Measurements from ENCODE around the gene TUBAL3. TPM values are rescaled to one million over a fixed set of nuclear protein-coding genes. Genes with fewer than 3 reads are reported as not detected.

Gene TUBAL3
- total and polyA plus RNA-seq, 4 donors = 0.75 TPM; not detected in 3

DNA sequence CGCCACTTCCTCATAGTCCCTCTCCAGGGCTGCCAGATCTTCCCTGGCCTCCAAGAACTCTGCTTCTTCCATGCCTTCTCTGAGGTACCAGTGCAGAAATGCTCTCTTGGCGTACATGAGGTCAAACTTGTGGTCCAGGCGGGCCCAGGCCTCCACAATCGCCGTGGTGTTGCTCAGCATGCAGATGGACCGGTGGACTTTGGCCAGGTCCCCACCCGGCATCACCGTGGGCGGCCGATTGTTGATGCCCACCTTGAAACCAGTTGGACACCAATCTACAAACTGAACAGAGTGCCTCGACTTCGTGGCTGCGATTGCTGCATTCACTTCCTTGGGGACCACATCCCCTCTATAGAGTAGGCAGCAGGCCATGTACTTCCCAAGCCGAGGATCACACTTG, 11.1 kb downstream of the TUBAL3 start:
- TF ChIP-seq JUND (IDR thresholded peaks at IDR 0.05) = no peak
- no peak for TF ChIP-seq RAD21 (IDR thresholded peaks at IDR 0.05)
- no peak for TF ChIP-seq ZBTB33 (IDR thresholded peaks at IDR 0.05)
- TF ChIP-seq SP1 (IDR thresholded peaks at IDR 0.05) = no peak
- no peak for TF ChIP-seq FOXA1 (IDR thresholded peaks at IDR 0.05)
- TF ChIP-seq GABPA (IDR thresholded peaks at IDR 0.05 in 1 of 2, conservative IDR thresholded peaks at IDR 0.05 in 1 of 2) = no peak
- TF ChIP-seq NR2F2 (IDR thresholded peaks at IDR 0.05) = no peak
- TF ChIP-seq, protein P1, sequence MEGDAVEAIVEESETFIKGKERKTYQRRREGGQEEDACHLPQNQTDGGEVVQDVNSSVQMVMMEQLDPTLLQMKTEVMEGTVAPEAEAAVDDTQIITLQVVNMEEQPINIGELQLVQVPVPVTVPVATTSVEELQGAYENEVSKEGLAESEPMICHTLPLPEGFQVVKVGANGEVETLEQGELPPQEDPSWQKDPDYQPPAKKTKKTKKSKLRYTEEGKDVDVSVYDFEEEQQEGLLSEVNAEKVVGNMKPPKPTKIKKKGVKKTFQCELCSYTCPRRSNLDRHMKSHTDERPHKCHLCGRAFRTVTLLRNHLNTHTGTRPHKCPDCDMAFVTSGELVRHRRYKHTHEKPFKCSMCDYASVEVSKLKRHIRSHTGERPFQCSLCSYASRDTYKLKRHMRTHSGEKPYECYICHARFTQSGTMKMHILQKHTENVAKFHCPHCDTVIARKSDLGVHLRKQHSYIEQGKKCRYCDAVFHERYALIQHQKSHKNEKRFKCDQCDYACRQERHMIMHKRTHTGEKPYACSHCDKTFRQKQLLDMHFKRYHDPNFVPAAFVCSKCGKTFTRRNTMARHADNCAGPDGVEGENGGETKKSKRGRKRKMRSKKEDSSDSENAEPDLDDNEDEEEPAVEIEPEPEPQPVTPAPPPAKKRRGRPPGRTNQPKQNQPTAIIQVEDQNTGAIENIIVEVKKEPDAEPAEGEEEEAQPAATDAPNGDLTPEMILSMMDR (IDR thresholded peaks at IDR 0.05; ENCODE audit: low read depth, low read length, missing input control) = no peak
- TF ChIP-seq FOXA2 (IDR thresholded peaks at IDR 0.05) = no peak
- no peak for TF ChIP-seq HNF4G (IDR thresholded peaks at IDR 0.05)
- no peak for TF ChIP-seq RXRA (IDR thresholded peaks at IDR 0.05)
- TF ChIP-seq, protein P2, sequence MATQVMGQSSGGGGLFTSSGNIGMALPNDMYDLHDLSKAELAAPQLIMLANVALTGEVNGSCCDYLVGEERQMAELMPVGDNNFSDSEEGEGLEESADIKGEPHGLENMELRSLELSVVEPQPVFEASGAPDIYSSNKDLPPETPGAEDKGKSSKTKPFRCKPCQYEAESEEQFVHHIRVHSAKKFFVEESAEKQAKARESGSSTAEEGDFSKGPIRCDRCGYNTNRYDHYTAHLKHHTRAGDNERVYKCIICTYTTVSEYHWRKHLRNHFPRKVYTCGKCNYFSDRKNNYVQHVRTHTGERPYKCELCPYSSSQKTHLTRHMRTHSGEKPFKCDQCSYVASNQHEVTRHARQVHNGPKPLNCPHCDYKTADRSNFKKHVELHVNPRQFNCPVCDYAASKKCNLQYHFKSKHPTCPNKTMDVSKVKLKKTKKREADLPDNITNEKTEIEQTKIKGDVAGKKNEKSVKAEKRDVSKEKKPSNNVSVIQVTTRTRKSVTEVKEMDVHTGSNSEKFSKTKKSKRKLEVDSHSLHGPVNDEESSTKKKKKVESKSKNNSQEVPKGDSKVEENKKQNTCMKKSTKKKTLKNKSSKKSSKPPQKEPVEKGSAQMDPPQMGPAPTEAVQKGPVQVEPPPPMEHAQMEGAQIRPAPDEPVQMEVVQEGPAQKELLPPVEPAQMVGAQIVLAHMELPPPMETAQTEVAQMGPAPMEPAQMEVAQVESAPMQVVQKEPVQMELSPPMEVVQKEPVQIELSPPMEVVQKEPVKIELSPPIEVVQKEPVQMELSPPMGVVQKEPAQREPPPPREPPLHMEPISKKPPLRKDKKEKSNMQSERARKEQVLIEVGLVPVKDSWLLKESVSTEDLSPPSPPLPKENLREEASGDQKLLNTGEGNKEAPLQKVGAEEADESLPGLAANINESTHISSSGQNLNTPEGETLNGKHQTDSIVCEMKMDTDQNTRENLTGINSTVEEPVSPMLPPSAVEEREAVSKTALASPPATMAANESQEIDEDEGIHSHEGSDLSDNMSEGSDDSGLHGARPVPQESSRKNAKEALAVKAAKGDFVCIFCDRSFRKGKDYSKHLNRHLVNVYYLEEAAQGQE (IDR thresholded peaks at IDR 0.05) = no peak
- TF ChIP-seq TAF1 (conservative IDR thresholded peaks at IDR 0.05) = no peak
- no peak for TF ChIP-seq HNF4A (conservative IDR thresholded peaks at IDR 0.05)
- Histone ChIP-seq H3K27ac (ENCODE audit: low read depth in 1 of 2, low read length in 2 of 2) (no peak overlapping the region), H3K4me1 (ENCODE audit: control insufficient read depth in 4 of 4, insufficient read depth in 4 of 4, low read length in 3 of 4) (no peaks in the 10 kb centered on the region), H3K9me3 (ENCODE audit: control insufficient read depth in 4 of 4, low read length in 3 of 4) (peaks cover 0 to 15% (median 3%) of the 10 kb centered on the region in 4 donors), H3K9ac (ENCODE audit: low read depth in 1 of 2, low read length in 2 of 2) (no peak overlapping the region), H3K4me3 (ENCODE audit: low read depth in 1 of 3, low read length in 3 of 3) (no peak overlapping the region), H3K27me3 (ENCODE audit: control insufficient read depth in 4 of 4, insufficient read depth in 4 of 4, low read length in 3 of 4) (no peaks in the 10 kb centered on the region), H3K36me3 (ENCODE audit: control insufficient read depth in 4 of 4, insufficient read depth in 3 of 4, low read depth in 1 of 4, low read length in 3 of 4) (no peaks in the 10 kb centered on the region)
- DNase-seq (ENCODE audit: low spot score) = no peak
- WGBS = 92% methylated on average over 14 of the region's 14 CpGs

DNA sequence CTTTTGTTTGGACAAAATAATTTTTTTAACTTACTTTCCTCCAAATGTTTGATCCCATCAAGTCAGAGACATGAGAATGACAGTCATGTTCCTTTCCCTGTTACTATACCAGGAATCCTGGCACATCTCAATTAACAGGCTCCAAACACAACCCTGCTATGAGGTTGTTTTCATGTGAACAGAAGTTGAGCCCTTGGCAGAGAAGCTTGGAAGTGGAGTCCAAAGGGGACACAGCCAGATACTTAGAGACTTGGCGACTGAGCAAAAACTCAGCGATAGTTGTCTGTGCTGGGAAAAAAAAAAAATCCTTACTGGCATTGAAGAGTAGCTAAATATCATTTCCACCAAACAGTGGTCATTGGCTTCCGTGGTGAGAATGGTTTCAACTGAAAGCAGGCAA, 12.8 kb downstream of the TUBAL3 start:
- DNase-seq (ENCODE audit: low spot score) = no peak
- TF ChIP-seq HNF4A (conservative IDR thresholded peaks at IDR 0.05) = no peak
- no peak for TF ChIP-seq RXRA (IDR thresholded peaks at IDR 0.05)
- H3K4me1 ChIP-seq (ENCODE audit: control insufficient read depth in 4 of 4, insufficient read depth in 4 of 4, low read length in 3 of 4) = no peaks in the 10 kb centered on the region
- no peaks in the 10 kb centered on the region for H3K36me3 ChIP-seq (ENCODE audit: control insufficient read depth in 4 of 4, insufficient read depth in 3 of 4, low read depth in 1 of 4, low read length in 3 of 4)
- H3K4me3 ChIP-seq (ENCODE audit: low read depth in 1 of 3, low read length in 3 of 3) = no peak overlapping the region
- H3K27ac ChIP-seq (ENCODE audit: low read depth in 1 of 2, low read length in 2 of 2) = no peak overlapping the region
- no peaks in the 10 kb centered on the region for H3K27me3 ChIP-seq (ENCODE audit: control insufficient read depth in 4 of 4, insufficient read depth in 4 of 4, low read length in 3 of 4)
- H3K9me3 ChIP-seq (ENCODE audit: control insufficient read depth in 4 of 4, low read length in 3 of 4) = peaks cover 0 to 15% (median 3%) of the 10 kb centered on the region in 4 donors
- WGBS = 91% methylated on average over 3 of the region's 3 CpGs
- no peak overlapping the region for H3K9ac ChIP-seq (ENCODE audit: low read depth in 1 of 2, low read length in 2 of 2)
